Stimulated activated CD4-positive, alpha-beta T cell treated with anti-CD3 and anti-CD28 coated beads, Interleukin-12 subunit alpha, Interleukin-12 subunit beta, amount 100 ng/mL, for 48 hours (primary cell): ENCODE results near the gene PAM.
"Not testable (repeated sequence)": the region's sequence is repeated elsewhere in the genome, so short reads cannot be mapped to it uniquely, and the experiment has no call there.

Experiments used
- DNase-seq, 3 donors: peaks; one replicate each; pipeline ENCODE4 v3.0.0-alpha.2; 2020; ENCODE audit warnings: low read depth in 2 of 3, low spot score in 1 of 3

PAM gene

GRCh38 chr5:103035701-103036100, 280.6 kb downstream of the PAM start:
- no peak for DNase-seq

- DNase-seq, result no peak
Measured at GRCh38 chr5:103036601-103037000, 281.5 kb downstream of the PAM start.

DNA sequence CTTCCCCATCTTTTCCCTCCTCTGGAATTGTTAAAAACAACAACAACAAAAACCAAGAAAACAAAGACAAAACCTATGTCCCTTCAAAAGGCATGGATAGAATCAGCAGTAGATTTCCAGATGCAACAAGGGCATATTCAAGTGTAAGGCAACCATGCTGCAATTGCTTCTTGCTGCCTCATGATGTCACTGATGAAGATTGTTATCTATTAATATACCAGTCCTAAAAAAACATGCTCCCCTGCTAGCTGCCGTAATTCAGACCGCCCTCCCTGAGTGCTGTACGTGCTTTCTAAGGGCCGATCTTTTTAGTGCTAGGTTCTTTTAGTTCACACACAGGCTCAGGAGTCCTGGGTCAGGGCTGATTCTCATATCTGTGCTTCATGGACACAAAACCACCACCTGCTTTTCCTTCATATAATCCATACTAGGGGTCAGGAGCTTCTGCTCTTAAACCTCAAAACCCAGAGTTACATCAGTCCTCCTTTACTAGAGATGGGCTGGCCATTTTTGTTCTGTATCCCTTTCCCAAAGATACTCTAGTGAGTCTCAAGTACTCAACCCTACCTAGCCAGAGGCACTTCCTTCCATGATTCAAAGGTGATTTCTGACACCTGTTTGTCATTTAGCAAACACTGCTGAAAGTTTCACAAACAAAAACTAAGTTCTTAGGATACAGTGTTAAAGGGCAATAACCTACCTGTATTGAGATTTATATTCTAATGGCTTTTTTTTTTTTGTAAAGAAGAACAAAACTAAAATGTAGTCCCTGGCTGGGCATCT, 282.8 kb downstream of the PAM start:
- DNase-seq, result no peak

DNA sequence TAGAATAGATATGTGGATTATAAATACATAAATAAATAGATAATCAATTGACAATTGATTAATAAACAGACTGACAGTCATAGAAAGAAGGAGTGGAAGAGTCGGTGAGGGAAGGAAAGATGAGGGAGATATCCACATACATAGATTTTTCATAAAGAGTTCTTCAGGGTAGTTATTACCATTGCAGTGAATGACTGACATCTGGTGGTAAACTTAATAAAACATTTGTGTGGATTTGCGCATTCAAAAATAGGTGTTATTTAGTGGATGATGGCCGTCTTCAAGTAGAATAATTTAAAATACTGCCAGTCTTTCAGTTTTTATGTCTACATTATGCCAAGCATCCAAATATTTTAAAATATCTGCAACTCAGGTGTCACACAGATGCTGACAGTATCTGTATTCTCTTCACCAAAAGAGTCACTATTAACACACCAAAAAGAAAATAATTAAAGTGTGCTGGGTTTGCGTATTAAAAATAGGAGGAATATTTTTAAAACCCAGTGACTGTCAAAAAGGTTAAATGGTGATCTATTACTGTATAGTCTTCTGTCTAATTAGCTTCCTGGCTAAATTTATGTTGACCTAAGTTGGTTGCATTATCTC, 286.1 kb downstream of the PAM start:
- no peak for DNase-seq

DNA sequence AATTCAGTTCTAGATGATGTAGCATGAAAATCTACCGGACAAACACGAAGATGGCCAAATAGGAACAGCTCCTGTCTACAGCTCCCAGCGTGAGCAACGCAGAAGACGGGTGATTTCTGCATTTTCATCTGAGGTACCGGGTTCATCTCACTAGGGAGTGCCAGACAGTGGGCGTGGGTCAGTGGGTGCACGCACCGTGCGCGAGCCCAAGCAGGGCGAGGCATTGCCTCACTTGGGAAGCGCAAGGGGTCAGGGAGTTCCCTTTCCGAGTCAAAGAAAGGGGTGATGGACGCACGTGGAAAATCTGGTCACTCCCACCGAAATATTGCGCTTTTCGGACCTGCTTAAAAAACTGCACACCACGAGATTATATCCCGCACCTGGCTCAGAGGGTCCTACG, 291.6 kb downstream of the PAM start:
- DNase-seq, result not testable (repeated sequence)

DNA sequence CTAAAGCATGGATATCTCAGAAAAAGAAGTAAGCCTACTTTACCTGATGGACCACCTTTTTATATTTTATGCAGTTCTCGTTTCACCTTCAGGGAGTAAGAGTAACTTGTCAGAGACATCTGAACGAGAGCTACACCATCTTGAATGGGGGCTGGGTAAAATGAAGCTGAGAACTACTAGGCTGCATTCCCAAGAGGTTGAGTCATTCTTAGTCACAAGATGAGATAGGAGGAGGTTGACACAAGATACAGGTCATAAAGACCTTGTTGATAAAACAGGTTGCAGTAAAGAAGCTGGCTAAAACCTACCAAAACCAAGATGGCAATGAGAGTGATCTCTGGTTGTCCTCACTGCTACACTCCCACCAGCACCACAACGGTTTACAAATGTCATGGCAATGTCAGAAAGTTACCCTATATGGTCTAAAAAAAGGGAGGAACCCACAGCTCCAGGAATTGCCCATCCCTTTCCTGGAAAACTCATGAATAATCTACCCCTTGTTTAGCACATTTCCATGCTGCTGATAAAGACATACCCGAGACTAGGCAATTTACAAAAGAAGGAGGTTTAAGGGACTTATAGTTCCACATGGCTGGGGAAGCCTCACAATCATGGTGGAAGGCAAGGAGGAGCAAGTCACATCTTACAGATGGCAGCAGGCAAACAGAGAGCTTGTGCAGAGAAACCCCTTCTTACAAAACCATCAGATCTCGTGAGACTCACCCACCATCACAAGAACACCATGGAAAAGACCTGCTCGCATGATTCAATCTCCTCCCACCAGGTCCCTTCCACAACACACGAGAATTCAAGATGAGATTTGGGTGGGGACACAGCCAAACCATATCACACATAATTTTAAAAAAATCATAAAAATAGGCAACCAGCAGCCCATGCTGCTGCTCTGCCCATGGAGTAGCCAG, 302.4 kb downstream of the PAM start:
- no peak for DNase-seq

GRCh38 chr5:103059525-103059924, 304.4 kb downstream of the PAM start:
- DNase-seq, result no peak

DNA sequence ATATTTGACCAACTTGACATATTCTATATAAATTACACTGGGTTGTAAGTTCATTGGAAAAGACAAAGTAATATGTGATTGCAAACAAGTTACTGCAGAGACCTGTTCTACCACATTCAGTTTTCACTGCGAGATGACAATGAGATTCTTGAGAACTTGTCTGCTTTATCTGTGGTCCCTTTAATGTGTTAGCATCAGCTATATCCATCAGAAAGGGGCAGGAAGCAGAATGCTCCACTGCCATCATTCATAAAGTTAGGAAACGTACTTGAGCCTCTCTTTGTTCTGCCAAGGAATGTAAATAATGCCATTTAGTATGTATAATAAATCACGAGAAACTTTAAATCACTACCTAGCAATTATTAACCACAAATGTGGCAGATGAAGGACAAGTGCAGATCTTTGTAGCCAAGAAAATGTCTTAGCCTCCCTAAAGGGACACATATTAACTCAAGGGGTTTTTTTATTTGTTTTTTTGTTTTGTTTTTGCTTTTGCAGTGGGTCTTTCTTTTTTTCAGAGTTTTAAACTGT, 305.4 kb downstream of the PAM start:
- no peak for DNase-seq

DNA sequence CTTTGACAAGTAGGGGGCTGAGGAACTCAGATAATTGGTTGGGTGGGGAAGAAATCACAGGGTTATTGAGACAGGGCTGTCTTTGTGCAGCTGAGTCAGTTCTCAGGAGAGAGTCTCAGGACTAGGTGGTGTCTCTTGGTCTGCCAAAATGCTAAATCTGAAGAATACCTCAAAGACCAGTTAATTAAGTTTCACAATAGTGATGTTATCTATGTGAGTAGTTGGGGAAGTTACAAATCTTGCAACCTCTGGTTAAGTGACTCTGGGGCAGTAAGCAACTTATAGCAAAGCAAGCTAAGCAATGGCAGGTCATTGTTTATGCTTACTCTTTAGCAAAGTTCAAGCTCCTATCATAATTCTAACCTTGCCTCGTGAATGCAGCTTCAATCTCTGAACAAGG, 311.2 kb downstream of the PAM start:
- no peak for DNase-seq

- DNase-seq, result not testable (repeated sequence)
Measured at GRCh38 chr5:103073500-103073899, 318.4 kb downstream of the PAM start.

GRCh38 chr5:103075442-103075841, 320.3 kb downstream of the PAM start:
- no peak for DNase-seq
